ENCODE data around the gene SDK2. TPM values are rescaled to one million over a fixed set of nuclear protein-coding genes. Genes with fewer than 3 reads are reported as not detected.

Gene SDK2
- total and polyA plus RNA-seq, 2 of the 4 experiments (the other 2 are of a cell fraction) = under 0.01 to 0.03 TPM

DNA sequence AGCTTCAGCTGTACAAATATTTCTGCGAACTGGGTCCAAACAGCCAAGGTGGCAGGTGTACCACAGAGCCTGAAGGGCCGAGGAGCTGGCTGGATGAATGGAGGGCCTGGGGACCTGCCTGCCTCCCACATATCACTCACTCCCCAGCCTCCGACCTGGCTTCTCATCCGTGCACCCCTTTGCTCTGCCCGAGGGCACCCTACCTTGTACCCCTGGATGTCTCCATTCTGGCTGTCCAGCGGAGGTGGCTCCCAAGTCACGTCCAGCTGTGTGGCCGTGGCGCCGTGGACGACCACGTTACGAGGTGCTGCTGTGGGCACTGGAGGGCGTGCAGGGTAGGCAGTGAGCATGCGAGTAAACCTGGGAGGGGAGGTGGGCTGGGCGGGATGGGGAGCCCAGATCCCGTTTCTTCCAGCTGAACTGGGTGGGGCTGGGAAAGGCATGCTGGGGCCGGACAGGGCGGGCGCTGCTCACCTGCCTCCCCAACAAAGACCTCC is 265.2 kb downstream of the SDK2 start:
- H3K23ac ChIP-seq (ENCODE audit: low read depth, low read length) = no peak overlapping the region
- H2BK120ac ChIP-seq (ENCODE audit: low read depth, low read length) = no peak overlapping the region
- no peaks in the 10 kb centered on the region for H4K20me1 ChIP-seq (ENCODE audit: insufficient read depth, low read length)
- CTCF ChIA-PET = no interaction called here
- no peak overlapping the region for H3K18ac ChIP-seq (ENCODE audit: low read depth, low read length)
- no peak for DNase-seq
- no peak overlapping the region for H3K27ac ChIP-seq (ENCODE audit: insufficient read depth, low read length)
- no peak overlapping the region for H3K14ac ChIP-seq (replicated peaks; ENCODE audit: low read depth, low read length)
- H3K79me1 ChIP-seq (ENCODE audit: low read depth in 1 of 2, low read length in 2 of 2) = no peaks in the 10 kb centered on the region
- no peak overlapping the region for H2BK15ac ChIP-seq (ENCODE audit: low read depth, low read length)
- intact Hi-C loops (cut with micrococcal nuclease) = no loop called here
- dilution Hi-C loops (cut with HindIII; ENCODE audit: low sequenced_read_pairs, unreplicated experiment) = no loop called here
- H2AFZ ChIP-seq (replicated peaks; ENCODE audit: low read length, poor library complexity) = no peak overlapping the region
- ATAC-seq (ENCODE audit: low read depth) = no peak
- H2AK9ac ChIP-seq (replicated peaks; ENCODE audit: low read depth, low read length, poor library complexity) = peak overlapping the region; percentile 24
- BruUV-seq (replicated peaks) = no TSS peak
- H2BK5ac ChIP-seq (ENCODE audit: low read depth, low read length, poor library complexity, severe bottlenecking) = no peak overlapping the region
- H4K91ac ChIP-seq (ENCODE audit: insufficient read depth, low read depth, low read length) = no peak overlapping the region
- WGBS, 2 experiments (ENCODE audit: extremely low coverage in 2 of 2, insufficient read length in 1 of 2) = 83% methylated on average over 7 of the region's 20 CpGs; no CpG with 5 or more reads in 1 of the 2 experiments
- no peak overlapping the region for H4K5ac ChIP-seq (ENCODE audit: low read depth, low read length)
- TF ChIP-seq MAZ (IDR thresholded peaks at IDR 0.05; ENCODE audit: borderline replicate concordance, low read depth, low read length) (no peak), CHD1 (IDR thresholded peaks at IDR 0.05; ENCODE audit: low read depth, low read length) (no peak), RAD21 (IDR thresholded peaks at IDR 0.05; ENCODE audit: low read length) (no peak), MXI1 (IDR thresholded peaks at IDR 0.05; ENCODE audit: borderline replicate concordance, low read depth, low read length) (no peak), RFX5 (IDR thresholded peaks at IDR 0.05; ENCODE audit: low read depth, low read length) (no peak), NFE2L2 (IDR thresholded peaks at IDR 0.05; ENCODE audit: low read depth, low read length) (no peak), FOS (IDR thresholded peaks at IDR 0.05; ENCODE audit: low read depth, low read length) (no peak), CEBPB (IDR thresholded peaks at IDR 0.05; ENCODE audit: low read depth, low read length) (no peak), RCOR1 (IDR thresholded peaks at IDR 0.05; ENCODE audit: insufficient replicate concordance, low read length) (no peak), MAFK (IDR thresholded peaks at IDR 0.05; ENCODE audit: low read depth, low read length) (no peak), POLR2A (IDR thresholded peaks at IDR 0.05; ENCODE audit: low read depth, low read length) (no peak), ELK1 (IDR thresholded peaks at IDR 0.05; ENCODE audit: borderline replicate concordance, low read depth, low read length) (no peak)
- no peak overlapping the region for H3K9ac ChIP-seq (ENCODE audit: low read depth, low read length)
- no peak overlapping the region for H2AK5ac ChIP-seq (ENCODE audit: low read depth, low read length)
- peaks cover 14% of the 10 kb centered on the region for H3K27me3 ChIP-seq (ENCODE audit: control insufficient read depth, insufficient read depth, low read length)
- no peaks in the 10 kb centered on the region for H3K4me1 ChIP-seq (ENCODE audit: control insufficient read depth, insufficient read depth, low read length)
- no peak overlapping the region for H3K4ac ChIP-seq (ENCODE audit: low read depth, low read length)
- no peak overlapping the region for H3K4me2 ChIP-seq (ENCODE audit: low read depth, low read length)
- no peak overlapping the region for H4K8ac ChIP-seq (ENCODE audit: low read depth in 2 of 2, low read length in 2 of 2)
- POLR2A ChIA-PET (ENCODE audit: unreplicated experiment) = no interaction called here
- no peaks in the 10 kb centered on the region for H3K36me3 ChIP-seq (ENCODE audit: control insufficient read depth, insufficient read depth, low read length)
- no peaks in the 10 kb centered on the region for H3K9me1 ChIP-seq (ENCODE audit: insufficient read depth, low read length)
- no peak overlapping the region for H3K56ac ChIP-seq (ENCODE audit: extremely low read depth, insufficient read depth, low read length)
- no peaks in the 10 kb centered on the region for H3K9me3 ChIP-seq (ENCODE audit: control insufficient read depth, insufficient read depth, low read length)
- in situ Hi-C loops (cut with MboI; ENCODE audit: low sequenced_read_pairs) = no loop called here
- H3K4me3 ChIP-seq (ENCODE audit: insufficient read depth, low read depth, low read length) = no peak overlapping the region
- no peak overlapping the region for H2BK20ac ChIP-seq (ENCODE audit: low read depth, low read length)
